Measurements from ENCODE around the gene RASAL1. TPM values are rescaled to one million over a fixed set of nuclear protein-coding genes. Genes with fewer than 3 reads are reported as not detected.

The RASAL1 gene, protein sequence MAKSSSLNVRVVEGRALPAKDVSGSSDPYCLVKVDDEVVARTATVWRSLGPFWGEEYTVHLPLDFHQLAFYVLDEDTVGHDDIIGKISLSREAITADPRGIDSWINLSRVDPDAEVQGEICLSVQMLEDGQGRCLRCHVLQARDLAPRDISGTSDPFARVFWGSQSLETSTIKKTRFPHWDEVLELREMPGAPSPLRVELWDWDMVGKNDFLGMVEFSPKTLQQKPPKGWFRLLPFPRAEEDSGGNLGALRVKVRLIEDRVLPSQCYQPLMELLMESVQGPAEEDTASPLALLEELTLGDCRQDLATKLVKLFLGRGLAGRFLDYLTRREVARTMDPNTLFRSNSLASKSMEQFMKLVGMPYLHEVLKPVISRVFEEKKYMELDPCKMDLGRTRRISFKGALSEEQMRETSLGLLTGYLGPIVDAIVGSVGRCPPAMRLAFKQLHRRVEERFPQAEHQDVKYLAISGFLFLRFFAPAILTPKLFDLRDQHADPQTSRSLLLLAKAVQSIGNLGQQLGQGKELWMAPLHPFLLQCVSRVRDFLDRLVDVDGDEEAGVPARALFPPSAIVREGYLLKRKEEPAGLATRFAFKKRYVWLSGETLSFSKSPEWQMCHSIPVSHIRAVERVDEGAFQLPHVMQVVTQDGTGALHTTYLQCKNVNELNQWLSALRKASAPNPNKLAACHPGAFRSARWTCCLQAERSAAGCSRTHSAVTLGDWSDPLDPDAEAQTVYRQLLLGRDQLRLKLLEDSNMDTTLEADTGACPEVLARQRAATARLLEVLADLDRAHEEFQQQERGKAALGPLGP
- total RNA-seq: not detected in 2 replicates

DNA sequence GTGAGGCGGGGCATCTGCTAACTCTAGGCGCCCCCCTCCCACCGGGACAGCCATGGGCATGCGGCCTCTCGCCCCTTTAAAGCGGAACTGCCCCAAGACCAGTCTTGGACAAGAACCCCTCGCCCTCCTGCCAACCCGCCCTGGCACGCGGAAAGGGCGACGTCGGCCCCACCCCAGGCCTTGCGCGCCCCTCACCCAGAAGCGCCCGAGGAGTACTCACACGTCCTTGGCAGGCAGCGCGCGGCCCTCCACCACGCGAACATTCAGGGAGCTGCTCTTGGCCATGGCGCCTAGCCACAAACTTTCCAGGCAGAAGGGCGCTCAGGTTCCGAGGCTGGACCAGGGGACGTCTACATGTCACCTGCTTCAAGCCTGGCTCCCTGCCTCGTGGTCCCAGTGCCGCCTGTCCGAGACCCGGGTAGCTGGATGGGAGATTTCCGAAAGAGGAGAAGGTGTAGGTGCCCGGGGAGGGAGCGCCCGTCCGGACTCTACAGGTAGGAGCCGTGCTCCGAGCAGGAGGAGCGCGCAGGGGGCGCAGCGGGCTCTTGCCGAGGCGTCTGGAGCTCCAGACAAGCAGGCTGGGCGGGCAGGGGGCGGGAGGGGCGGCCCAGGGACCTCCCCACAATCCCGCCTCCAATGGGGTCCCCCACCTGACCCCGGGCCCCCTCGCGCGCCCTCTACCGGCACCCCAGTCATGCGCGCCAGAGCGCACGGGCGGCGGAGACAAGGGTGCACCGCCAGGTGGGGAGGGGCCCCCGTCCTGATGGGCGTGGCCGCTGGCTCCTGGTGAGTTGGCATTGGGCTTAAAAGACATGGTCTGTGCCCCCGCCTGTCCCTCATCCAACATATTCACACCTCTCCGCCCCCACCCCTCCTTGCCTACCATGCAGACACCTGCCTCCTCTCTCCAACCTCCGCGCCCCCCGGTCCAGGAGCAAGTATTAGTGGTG is at the start of gene RASAL1:
Gene RASAL1, minus strand, starts transcription at position 584 of the 950 bp plus-strand sequence. Its CDS starts 299 bp downstream, at position 285.
- DNase-seq (ENCODE audit: insufficient read length, low spot score, missing footprints): peak; percentile 66
- Histone ChIP-seq H3K4me3 (ENCODE audit: insufficient read depth, low read length) (no peak within 1 kb of the TSS), H3K36me3 (ENCODE audit: insufficient read depth, low read length) (no peaks in the 10 kb centered on the region), H4K20me1 (ENCODE audit: insufficient read depth, low read length) (no peaks in the 10 kb centered on the region), H3K4me2 (ENCODE audit: insufficient read depth, low read length) (no peak within 1 kb of the TSS), H3K79me2 (ENCODE audit: insufficient read depth, low read length) (no peaks in the 10 kb centered on the region), H3K27ac (ENCODE audit: low read depth, low read length) (no peak within 1 kb of the TSS), H3K9me3 (ENCODE audit: low read depth, low read length) (no peaks in the 10 kb centered on the region), H2AFZ (ENCODE audit: low read length) (no peak within 1 kb of the TSS), H3K27me3 (ENCODE audit: insufficient read depth, low read length) (no peaks in the 10 kb centered on the region), H3K4me1 (ENCODE audit: insufficient read depth, low read length) (no peaks in the 10 kb centered on the region)
- TF ChIP-seq, protein P1, sequence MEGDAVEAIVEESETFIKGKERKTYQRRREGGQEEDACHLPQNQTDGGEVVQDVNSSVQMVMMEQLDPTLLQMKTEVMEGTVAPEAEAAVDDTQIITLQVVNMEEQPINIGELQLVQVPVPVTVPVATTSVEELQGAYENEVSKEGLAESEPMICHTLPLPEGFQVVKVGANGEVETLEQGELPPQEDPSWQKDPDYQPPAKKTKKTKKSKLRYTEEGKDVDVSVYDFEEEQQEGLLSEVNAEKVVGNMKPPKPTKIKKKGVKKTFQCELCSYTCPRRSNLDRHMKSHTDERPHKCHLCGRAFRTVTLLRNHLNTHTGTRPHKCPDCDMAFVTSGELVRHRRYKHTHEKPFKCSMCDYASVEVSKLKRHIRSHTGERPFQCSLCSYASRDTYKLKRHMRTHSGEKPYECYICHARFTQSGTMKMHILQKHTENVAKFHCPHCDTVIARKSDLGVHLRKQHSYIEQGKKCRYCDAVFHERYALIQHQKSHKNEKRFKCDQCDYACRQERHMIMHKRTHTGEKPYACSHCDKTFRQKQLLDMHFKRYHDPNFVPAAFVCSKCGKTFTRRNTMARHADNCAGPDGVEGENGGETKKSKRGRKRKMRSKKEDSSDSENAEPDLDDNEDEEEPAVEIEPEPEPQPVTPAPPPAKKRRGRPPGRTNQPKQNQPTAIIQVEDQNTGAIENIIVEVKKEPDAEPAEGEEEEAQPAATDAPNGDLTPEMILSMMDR (IDR thresholded peaks at IDR 0.05; ENCODE audit: extremely low read depth, low read depth, low read length): no peak

GRCh38 chr12:113184900-113185179 is 49.3 kb upstream of the RASAL1 start:
- Histone ChIP-seq H3K4me3 (ENCODE audit: insufficient read depth, low read length) (peak overlapping the region; percentile 98), H3K27ac (ENCODE audit: low read depth, low read length) (peak overlapping the region; percentile 98), H2AFZ (ENCODE audit: low read length) (peak overlapping the region; percentile 85), H3K4me2 (ENCODE audit: insufficient read depth, low read length) (peak overlapping the region; percentile 93), H3K9me3 (ENCODE audit: low read depth, low read length) (no peaks in the 10 kb centered on the region), H3K79me2 (ENCODE audit: insufficient read depth, low read length) (peaks cover 61% of the 10 kb centered on the region), H3K4me1 (ENCODE audit: insufficient read depth, low read length) (peaks cover 11% of the 10 kb centered on the region), H3K36me3 (ENCODE audit: insufficient read depth, low read length) (peaks cover 24% of the 10 kb centered on the region), H4K20me1 (ENCODE audit: insufficient read depth, low read length) (peaks cover 9% of the 10 kb centered on the region), H3K27me3 (ENCODE audit: insufficient read depth, low read length) (no peaks in the 10 kb centered on the region)
- DNase-seq (ENCODE audit: insufficient read length, low spot score, missing footprints): peak; percentile 98
- TF ChIP-seq, protein P1 (IDR thresholded peaks at IDR 0.05; ENCODE audit: extremely low read depth, low read depth, low read length): no peak

- Histone ChIP-seq H3K36me3 (ENCODE audit: insufficient read depth, low read length) (peaks cover 28% of the 10 kb centered on the region), H3K4me2 (ENCODE audit: insufficient read depth, low read length) (peak overlapping the region; percentile 93), H2AFZ (ENCODE audit: low read length) (peak overlapping the region; percentile 85), H3K4me1 (ENCODE audit: insufficient read depth, low read length) (peaks cover 11% of the 10 kb centered on the region), H3K79me2 (ENCODE audit: insufficient read depth, low read length) (peaks cover 61% of the 10 kb centered on the region), H3K9me3 (ENCODE audit: low read depth, low read length) (no peaks in the 10 kb centered on the region), H3K27ac (ENCODE audit: low read depth, low read length) (peak overlapping the region; percentile 98), H4K20me1 (ENCODE audit: insufficient read depth, low read length) (peaks cover 9% of the 10 kb centered on the region), H3K4me3 (ENCODE audit: insufficient read depth, low read length) (peak overlapping the region; percentile 98), H3K27me3 (ENCODE audit: insufficient read depth, low read length) (no peaks in the 10 kb centered on the region)
- TF ChIP-seq, protein P1 (IDR thresholded peaks at IDR 0.05; ENCODE audit: extremely low read depth, low read depth, low read length): no peak
- DNase-seq (ENCODE audit: insufficient read length, low spot score, missing footprints): peak; percentile 55
Observed at GRCh38 chr12:113184098-113184899, 48.7 kb upstream of the RASAL1 start.

All from osteoblast (primary cell).